Gastroesophageal sphincter (tissue), 3 donors: ENCODE data around the gene GPX7.

Experiments used
- EP300 ChIP-seq: sonication (generic); formaldehyde crosslinking; IDR thresholded peaks from one replicate; pipeline ENCODE4 v1.6.1; 2017; ENCODE audit warnings: antibody characterized with exemption, mild to moderate bottlenecking
- POLR2A ChIP-seq, 2 donors: fragments of 450-650 bp; IDR thresholded peaks; one replicate each; pipeline ENCODE4 v1.6.1; 2017; ENCODE audit warnings: antibody characterized with exemption in 2 of 2, mild to moderate bottlenecking in 2 of 2, moderate library complexity in 1 of 2
- POLR2AphosphoS5 ChIP-seq: sonication (generic); formaldehyde crosslinking; IDR thresholded peaks from one replicate; pipeline ENCODE4 v1.6.1; 2017; ENCODE audit warnings: antibody characterized with exemption
- TF ChIP-seq, protein P1 (sequence below), 4 experiments: fragments of 200-600 bp in 2 of 4; fragments of 450-650 bp in 2 of 4; sonication (generic) in 1 of 4; IDR thresholded peaks; one replicate each; pipeline ENCODE4 v1.5.1; 2017 to 2019; ENCODE audit warnings: antibody characterized with exemption in 4 of 4, mild to moderate bottlenecking in 2 of 4, moderate library complexity in 2 of 4

DNA sequence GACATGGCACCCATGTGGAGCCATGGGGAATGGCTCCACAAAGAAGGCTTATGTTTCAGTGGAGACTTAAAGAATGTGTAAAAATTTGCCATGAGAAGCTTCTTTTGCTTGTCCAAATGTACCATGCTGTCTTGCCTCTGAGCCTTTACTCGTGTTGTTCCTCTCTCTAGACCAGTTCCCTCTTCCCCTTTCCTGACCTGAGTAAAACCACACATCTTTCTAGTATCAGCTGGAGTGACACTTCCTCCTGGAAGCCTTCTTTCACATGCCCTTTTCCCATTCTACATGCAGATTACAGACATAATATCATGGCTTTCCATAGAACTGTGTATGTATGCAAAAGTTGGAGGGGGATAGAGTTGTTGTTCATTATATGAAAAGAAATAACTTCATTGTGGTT, 13.6 kb upstream of the GPX7 start:
- TF ChIP-seq, protein P1, sequence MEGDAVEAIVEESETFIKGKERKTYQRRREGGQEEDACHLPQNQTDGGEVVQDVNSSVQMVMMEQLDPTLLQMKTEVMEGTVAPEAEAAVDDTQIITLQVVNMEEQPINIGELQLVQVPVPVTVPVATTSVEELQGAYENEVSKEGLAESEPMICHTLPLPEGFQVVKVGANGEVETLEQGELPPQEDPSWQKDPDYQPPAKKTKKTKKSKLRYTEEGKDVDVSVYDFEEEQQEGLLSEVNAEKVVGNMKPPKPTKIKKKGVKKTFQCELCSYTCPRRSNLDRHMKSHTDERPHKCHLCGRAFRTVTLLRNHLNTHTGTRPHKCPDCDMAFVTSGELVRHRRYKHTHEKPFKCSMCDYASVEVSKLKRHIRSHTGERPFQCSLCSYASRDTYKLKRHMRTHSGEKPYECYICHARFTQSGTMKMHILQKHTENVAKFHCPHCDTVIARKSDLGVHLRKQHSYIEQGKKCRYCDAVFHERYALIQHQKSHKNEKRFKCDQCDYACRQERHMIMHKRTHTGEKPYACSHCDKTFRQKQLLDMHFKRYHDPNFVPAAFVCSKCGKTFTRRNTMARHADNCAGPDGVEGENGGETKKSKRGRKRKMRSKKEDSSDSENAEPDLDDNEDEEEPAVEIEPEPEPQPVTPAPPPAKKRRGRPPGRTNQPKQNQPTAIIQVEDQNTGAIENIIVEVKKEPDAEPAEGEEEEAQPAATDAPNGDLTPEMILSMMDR (IDR thresholded peaks at IDR 0.05) = no peak
- TF ChIP-seq EP300 (no peak), POLR2A (IDR thresholded peaks at IDR 0.05) (no peak), POLR2AphosphoS5 (no peak)
